Hematopoietic multipotent progenitor cell treated with erythropoietin and hydrocortisone succinate and interleukin-3 and kit ligand, for 8 days (in vitro differentiated cells): ENCODE data around the gene INKA2.

Source experiments
- DNase-seq: peaks from one replicate; pipeline ENCODE4 v3.0.0-alpha.2; 2015

Gene INKA2

DNA sequence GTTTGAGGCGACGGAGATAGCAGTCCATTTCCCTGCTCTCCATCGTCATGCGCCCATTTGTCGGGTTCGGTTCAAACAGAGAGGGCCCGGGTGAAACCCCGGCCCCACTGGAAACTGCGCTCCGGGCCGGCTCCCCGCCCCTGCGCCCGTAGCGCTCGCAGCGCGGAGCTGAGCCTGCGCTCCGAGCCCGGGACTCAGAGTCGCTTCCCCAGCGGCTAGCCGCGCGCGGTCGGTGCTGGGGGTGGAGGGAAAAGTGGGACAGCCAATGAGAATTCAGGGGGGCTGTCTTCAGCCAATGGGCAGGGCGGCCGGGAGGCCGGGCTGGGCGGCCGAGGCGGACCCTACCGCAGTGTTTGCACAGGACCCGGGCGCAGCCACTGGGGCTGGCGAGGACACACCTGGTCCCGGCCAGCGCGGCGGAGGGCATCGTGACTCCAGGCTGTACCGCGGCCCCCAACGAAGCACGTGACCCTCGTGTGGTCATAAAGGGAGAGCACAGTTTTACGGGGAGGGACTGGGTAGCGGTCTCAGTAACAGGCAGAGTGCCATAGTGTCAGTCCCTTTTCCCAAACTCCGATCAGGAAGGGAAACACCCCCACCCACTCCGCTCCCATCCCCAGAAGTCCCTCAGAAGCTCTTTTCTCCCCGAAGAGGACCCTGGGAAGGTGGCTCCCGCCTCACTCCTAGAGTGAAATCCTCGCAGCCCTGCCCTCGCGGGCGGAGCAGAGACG is at the start of gene INKA2:
INKA2 (minus strand) TSS at position 202 of the 731 bp plus-strand sequence; CDS start at position 49, 153 bp downstream.
- DNase-seq: peak; percentile 90

DNA sequence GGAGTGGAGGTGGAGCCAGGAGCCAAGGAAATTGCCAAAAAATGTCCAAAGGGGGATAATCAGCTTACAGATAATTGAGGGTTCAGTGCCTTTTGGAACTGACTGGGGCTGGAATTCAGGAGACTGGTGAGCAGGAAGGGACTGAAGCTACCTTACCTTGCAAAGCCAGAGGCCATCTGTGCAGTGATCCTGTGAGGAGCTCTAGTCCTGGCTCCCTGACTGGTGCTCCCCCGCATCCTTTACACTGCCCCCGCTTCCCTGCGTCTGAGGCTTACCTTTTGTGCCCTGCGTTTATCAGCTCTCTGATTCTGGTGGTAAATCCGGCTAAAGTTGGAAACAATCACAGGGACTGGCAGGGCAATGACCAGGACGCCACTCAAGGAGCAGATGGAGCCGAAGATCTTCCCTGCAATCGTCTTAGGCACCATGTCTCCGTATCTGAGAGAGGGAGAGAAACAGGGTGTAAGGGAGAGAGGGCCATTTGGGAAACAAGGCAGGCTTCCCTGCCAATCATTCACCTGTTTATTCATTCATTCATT is 47.5 kb upstream of the INKA2 start:
- no peak for DNase-seq

DNA sequence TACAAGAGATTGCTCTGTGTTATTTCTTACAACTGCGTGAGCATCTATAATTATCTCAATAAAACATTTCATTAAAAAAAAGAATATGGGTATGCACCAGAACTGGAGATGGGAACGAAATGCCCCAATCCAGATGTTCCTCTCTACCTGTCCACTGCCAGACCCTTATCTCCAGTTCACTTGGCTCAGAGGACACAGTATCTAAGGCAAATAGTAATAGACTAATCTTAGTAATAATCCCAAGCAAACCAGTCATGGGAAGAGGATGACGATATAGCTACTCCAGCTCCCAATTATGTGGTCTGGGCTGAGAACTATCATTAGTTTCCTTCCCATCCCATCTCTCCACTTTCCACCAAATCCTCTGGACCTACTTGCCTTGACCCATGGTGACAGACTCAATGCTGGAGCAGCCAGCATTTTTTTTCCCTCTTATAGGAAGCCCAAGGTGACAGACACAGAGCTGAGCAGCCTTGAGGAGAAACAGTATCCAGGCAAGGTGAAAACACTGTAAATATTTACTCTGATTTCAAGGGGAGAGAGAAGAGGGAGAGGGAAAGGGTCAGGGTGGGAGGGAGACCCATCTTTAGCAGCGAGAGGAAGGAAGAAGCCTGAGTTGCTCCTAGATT is 45.2 kb upstream of the INKA2 start:
- DNase-seq: no peak

DNA sequence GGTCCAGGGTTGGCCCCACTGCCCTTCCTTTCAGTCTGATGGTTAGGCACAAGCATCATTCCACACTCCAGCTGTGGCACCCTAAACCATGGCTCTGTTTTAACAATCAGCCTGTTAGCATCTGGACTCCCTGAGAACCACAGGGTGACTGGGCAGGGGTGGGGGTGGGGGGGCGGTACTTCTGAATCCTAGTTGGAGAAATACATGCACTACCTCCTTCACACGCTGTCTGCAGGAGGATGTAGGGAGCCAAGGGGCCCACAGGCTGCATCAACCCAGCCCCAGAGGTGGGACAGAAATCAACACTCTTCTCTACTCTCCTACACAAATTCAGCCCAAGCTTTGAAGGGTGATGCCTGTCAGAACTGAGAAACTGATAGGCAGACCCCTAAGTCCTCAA is 40.4 kb upstream of the INKA2 start:
- no peak for DNase-seq

DNA sequence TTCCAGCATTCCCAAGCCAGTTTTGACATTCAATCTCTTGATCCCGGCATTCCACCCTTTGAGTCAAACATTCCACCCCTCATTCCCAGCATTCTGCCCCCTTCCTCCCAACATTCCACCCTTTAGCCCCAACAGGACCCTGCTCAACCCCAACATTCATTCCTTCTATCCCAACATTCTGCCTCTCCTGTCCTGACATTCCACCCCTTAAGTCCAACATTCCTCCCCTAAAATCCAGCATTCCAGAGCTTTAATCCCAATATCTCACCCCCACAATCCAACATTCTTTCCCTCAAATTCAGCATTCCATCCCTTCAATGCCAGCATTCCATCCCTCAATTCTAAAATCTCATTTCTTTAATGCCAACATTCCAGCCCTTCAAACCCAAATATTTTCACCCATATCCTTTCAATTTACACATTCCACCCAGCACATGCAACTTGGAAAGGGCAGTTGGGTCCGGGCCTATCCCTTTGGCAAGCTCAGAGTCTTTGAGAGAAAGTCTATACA is 39.4 kb upstream of the INKA2 start:
- no peak for DNase-seq

DNA sequence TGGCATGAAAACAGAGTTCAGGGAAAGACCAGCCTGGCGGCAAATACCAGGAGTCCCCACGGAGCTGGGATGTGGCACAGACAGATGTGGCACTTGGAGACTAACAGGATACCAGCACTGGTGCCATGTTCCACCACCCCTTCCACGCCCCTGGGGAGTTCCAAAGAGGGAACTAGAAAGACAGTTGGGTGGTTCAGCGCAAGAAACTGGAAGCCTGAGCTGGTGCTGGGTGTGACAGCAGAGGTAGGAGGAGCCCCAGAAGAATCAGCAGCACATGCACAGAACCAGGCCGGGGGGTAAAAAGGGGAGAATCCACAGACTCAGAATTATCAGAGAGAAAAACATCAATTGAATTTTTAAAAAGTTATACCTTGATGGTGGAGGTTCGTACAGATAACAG is 38.9 kb upstream of the INKA2 start:
- no peak for DNase-seq

DNA sequence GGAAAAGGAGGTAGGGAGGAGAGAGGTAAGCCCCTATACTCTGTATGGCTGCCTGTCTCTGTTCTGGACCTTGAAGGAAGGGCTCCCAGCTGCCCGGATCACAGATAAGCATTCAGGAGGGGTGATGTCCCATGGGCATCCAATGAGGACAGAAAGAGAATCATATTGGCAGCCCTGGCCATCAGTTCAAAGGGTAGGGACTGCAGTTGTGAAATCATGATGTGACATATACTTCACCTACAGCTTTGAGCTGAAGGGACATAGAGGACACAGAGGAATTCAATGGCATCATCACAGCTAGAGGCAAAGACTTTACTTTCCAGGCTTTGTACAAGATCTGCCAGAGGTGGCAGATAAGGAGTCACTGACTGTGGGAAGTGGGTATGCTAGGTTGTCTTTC is 38.1 kb upstream of the INKA2 start:
- no peak for DNase-seq

DNA sequence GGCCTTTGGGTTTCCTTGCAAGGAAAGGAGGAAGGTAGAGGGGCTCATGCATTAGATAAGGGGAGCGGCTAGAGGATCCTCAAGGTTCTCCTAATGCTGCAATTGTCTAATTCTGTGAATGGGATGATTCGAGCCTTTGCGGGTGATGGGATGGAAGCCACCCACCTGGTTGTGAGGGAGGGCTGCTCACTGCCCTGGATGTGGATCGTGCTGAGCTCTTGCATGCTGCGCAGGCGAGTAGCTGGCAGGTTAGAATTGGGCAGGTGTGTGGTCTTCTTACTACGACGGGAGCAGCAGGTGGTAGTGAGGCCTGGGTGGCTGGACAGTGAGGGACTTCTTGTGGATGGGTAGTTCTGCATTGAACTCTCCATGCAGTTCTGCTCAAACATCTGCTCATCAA is 37.7 kb upstream of the INKA2 start:
- DNase-seq: no peak

DNA sequence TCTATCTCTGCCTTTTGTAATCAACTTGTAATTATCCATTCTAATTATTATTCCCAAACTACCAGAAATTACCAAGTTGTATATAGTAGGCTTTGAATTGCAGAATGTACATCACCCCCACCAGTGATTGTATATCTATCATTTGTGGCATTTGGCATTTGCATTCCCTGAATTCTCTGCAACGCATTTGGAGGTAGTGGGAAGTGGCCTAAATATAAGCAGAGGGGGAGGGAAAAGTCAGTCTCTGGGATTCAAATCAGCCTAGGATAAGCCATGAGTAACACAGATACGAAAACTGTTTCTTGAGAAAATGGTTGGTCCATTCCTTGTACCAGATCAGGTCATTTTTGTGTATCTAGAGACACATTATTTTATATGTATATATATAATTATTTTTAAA is 37.2 kb upstream of the INKA2 start:
- DNase-seq: no peak

DNA sequence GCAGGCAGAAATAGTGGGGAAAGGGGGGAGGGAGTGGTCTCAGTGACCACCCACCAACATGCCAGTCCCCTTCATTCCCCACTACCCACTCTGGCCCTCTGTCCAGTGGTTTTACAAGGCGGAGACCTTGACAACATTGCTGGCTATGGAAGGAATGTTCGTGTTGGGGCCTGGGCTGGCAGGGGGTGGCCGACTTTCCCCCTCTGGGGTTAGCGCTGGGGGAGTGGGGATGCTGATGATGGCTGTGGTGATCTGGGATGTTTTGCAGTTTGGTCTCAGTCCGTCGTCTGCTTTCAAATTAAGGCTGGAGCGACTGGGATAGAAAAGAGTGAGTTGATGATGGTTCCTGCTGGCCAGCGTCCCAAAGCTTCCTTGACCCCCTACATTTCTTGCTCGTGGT is 36.8 kb upstream of the INKA2 start:
- no peak for DNase-seq

DNA sequence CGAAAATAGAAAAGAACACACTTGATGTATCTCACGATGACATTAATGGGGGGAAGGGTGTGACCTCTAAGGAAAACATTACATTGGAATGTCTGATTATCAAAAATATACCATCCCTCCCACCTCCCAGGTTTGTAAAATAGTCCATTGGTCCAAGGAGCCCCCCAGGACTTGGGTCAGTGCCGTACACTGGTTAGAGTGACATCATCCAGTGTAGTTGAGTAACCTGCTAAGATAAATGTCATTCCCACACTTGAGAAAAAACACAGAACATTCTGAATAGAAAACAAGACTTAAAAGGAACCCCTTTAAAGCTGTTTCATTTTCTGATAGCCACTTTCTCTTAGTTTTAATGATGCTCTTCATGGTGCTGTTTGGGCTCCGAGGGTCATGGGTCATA is 31.7 kb upstream of the INKA2 start:
- DNase-seq: no peak

DNA sequence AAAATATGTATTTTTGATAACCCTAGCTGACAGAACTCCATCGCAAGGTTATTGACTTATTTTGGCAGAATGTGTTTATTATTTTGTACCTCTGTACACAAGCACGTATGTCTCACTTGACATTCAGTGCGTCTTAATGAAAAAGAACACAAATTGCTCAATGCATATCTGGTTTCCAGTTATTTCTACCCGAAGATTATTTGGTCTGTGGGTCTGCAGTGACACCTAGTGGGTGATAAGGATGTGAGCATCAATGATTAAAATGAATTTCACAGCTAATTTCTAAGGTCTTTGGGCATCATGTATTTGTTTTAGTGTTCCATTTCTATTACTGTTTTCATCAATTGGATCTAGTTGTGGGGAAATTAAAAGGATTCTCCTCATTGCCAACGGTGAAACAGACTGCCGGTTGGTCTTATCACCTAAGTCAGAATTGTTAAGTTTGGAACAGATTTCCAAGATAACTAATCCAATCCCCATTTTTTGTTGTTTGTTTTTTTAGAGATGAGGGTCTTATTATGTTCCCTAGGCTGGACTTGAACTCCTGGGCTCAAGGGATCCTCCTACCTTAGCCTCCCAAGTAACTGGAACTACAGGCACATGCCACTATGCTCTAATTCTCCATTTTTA is 30.4 kb upstream of the INKA2 start:
- peak; percentile 86 for DNase-seq

DNA sequence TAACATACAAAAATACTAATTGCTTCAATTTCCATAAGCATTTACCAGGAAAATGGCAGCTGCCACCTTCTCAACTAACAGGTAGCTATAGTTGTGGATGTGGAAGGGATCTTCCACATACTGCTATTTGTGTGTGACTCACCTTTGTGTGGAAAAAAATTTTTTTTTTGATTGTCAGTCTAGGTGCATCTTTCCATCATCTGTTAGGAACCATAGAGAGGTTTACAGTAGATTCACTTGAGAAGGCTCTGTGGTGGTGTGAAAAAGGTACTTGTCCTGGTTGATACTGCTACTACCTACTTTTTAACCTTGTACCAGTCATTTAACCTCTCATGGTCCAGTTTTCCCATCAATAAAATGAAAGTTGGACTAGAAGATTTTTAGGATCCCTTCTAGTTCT is 29.4 kb upstream of the INKA2 start:
- DNase-seq: no peak

DNA sequence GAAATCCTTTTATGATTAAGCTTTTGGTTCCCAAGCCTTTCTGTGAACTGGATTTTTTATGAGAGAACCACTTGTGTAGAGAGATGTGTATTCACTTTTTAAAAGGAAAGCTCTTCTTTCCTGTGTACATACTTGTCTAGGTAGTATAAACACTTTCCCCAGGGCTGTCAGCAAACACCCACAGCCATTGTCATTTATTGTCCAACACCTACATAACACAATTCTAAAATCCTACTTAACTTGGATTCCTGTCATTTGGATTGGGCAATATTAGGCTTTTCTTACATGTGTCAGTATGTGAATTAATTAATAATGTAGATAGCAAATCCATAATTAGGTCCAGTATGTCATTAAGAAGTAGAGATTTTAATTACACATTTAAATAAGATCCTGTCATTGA is 28.8 kb upstream of the INKA2 start:
- DNase-seq: no peak

DNA sequence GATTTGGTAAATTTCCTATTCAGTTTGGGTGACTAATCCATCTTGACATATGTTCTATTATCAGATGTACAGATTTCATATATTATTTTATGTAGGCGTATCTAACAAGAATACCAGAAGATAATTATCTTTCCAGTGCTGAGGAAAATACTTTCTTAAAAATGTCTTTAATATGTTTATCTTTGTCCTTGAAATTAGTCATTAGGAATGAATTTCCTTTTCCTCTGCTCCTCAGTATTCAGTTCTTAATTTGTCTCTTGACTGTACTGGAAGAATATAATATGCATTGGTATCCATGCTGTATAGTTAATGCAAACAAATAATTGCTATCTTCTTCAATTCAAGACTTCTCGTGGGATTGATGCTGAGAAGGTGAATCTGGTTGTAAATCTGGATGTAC is 23.1 kb upstream of the INKA2 start:
- DNase-seq: no peak

DNA sequence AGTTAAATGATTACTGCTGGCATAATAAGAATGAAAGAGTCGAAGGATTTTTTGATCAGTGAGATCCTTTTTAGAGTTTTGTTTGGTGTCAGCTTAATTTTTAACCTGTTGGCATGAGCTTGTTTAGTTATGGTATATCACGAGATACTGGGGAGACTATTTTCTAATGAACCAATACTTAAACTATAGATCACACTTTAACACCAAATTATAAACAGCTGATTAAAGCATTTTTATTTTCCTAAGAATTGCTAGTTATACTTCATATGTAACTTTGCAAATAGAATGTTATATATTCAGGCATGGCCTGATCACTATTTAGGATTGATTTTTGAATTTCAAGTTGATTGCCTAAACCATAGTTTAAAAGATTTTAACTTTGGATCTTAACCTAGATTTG is 22.5 kb upstream of the INKA2 start:
- no peak for DNase-seq

DNA sequence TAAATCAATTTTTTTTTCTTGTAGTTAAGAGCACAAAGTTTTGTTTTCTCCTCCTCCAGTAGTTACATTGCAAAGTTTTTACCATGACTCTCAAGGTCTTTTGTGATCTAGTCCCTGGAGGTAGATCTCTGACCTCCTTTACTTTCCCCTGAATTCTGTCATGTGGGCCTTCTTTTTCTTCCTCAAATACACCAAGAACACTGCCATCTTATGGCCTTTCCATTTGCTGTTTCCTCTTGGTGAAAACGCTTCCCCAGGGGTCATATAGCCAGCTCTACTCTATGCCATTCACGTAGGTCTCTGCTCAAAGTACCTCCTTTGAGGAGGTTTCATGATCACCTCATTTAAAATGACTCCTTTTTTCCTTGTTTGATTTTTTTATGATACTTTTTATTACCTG is 19.2 kb upstream of the INKA2 start:
- DNase-seq: peak; percentile 54

DNA sequence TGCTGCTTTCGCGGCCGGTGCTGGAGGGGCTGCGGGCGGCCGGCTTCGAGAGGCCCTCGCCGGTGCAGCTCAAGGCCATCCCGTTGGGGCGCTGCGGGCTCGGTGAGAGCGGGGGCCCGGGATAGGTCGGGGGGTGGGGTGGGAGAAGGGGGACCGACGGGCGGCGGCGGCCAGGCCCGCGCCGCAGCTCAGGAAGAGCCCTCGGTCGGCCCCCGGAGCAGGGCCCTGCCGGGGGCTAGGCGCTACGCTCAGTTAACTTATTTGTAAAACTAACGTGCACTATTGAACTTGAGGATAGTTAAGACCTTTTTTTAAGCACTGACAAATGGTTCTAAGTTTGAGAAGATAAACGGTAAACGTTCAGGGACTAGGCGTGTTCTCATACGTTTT is 16.9 kb upstream of the INKA2 start:
- no peak for DNase-seq

DNA sequence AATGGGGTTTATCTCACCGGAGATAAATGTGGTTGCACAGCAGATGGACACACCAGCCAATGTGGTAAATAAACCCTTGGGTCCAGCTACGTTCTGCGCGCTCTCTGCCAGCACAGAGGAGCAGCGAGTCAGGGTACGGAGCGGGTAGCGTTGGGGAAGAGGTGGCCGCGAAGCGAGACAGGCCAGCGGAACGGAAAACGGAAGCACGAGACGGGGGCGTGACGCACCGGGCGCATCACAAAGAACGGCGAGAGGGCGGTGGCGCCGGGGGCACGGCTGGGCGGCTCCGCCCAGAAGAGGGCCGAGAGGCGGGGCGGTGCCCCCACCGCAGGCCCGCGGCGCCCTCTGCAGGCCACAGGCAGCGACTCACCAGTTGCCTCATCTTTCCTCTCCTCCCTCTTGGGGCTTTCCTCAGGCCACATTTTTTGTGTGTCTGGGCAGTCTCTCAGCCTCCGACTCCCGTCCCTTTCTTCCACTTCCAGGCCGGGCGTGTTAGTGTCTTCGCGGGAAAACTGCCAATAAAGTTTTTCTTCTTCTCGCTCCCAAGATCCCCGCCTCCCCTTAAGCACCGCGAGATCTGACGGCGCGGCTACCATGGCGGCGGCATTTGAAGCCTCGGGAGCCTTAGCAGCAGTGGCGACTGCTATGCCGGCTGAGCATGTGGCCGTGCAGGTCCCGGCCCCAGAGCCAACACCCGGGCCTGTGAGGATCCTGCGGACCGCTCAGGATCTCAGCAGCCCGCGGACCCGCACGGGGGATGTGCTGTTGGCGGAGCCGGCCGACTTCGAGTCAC is 16.3 kb upstream of the INKA2 start, which contains the start of gene DDX20:
DDX20 (plus strand) TSS at position 571 of the 793 bp plus-strand sequence; CDS start at position 595, 24 bp downstream.
- peak; percentile 96 for DNase-seq

DNA sequence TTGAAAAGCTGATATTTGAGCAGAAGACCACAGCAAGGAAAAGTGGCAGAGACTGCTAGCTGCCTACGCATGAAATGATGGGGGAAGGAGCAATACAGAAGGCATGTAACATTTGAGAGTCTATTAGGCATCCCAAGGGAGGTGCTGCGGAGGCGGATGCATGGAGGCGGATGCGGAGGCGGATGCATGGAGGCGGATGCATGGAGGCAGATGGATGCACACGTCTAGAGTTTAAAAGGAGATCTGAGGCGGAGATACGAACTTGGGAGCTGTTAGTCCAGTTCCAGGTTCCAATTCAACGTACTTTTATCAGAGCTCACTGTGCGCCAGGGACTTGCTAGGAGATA is 15.8 kb upstream of the INKA2 start:
- no peak for DNase-seq

DNA sequence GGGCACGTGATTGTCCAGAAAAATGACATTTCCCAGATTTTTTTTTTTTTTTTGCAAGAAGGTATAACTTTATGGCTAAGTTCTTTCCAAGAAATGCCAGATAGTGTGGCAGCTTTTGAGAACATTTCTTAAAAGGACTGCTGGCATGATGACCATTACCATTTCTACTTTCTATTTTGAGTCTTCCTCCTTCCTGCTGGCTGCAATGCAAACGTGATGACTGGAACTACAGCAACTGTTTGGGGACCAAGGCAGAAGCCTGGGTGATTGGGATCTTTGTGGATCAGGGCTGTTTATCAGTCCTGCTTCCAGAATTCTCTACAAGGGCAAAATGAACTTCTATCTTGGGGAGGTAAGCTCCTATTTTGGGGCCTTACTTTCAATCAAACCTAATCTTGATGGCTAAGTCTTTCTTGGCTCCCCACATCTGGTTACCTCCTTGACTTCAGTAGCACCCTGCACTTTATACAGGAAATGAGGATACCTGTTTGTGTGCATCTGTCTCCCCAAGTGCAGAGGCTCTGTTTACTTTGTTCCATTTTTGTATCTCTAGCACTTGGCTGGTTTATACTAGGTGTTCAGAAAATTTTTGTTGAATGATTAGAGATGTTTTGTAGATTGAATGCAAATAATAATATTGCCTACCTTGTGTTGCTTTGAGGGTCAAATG is 12.8 kb upstream of the INKA2 start:
- no peak for DNase-seq

DNA sequence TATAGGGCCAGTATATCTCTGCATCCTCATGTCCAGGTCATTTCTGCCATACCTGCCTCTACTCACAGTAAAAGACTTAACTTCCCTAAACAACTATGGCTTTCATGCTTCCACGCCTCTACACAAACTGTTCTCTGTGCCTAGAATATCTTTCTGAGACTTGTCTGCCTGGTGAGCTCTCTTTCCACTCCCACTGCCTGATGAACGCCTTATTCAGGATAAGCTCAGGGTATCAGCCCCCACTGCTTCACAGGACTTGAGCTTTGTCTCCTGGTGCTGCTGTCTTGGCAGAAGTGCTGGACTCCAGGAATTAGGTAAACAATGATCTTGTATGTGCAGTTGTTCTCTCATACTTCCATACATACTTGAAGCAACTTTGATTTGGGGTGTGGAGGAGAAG is 11.7 kb upstream of the INKA2 start:
- no peak for DNase-seq

DNA sequence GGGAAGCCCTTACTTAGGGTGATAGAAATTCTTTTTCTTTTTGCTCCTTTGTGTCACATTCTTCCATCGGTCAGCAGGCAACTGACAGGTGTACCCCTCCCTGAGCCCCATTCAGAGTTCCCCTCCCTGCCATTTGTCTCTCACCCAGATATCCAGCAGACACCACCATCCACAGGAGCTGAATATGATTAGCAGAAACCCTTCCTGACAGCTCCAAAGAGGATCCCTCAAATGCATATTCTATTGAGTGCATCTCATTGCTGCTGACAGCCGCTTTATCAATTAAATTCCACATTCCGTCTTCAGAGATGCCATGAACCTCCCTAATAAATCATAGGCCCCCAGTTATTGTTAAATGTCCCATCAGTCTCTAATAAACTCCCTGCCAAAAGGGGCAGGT is 10.4 kb upstream of the INKA2 start:
- DNase-seq: no peak
